MM.1S (cell line): ENCODE measurements around the gene MFAP2.

Experiments used
- DNase-seq: peaks from one replicate; pipeline ENCODE4 v3.0.0-alpha.2; 2015
- H2AFZ ChIP-seq: fragments of 300-600 bp; sonication (generic); 2 replicates; pipeline ENCODE4 v1.6.0; 2016; ENCODE audit warnings: antibody characterized with exemption, low read length
- H3F3A ChIP-seq: fragments of 300-600 bp; sonication (generic); 2 replicates; pipeline ENCODE4 v1.6.1; 2016; ENCODE audit warnings: mild to moderate bottlenecking, antibody characterized with exemption, low read length, moderate library complexity, mixed read lengths; ENCODE audit not compliant: insufficient read depth
- H3K27ac ChIP-seq: fragments of 300-600 bp; sonication (generic); 2 replicates; pipeline ENCODE4 v1.5.1; 2016; ENCODE audit warnings: mild to moderate bottlenecking, low read length
- H3K27me3 ChIP-seq: fragments of 300-600 bp; sonication (generic); replicated peaks from 2 replicates; pipeline ENCODE4 v1.6.0; 2016; ENCODE audit warnings: low read length; ENCODE audit not compliant: insufficient read depth
- H3K36me3 ChIP-seq: fragments of 300-600 bp; sonication (generic); replicated peaks from 2 replicates; pipeline ENCODE4 v1.6.1; 2016; ENCODE audit warnings: mild to moderate bottlenecking, low read length, mixed read lengths; ENCODE audit not compliant: insufficient read depth
- H3K4me1 ChIP-seq: fragments of 300-600 bp; sonication (generic); 2 replicates; pipeline ENCODE4 v1.6.1; 2016; ENCODE audit warnings: low read length, mixed read lengths
- H3K4me2 ChIP-seq: fragments of 300-600 bp; sonication (generic); 2 replicates; pipeline ENCODE4 v1.6.0; 2016; ENCODE audit warnings: low read depth, low read length
- H3K4me3 ChIP-seq: fragments of 300-600 bp; sonication (generic); 2 replicates; pipeline ENCODE4 v1.5.1; 2016; ENCODE audit warnings: low read length, mixed read lengths
- H3K79me2 ChIP-seq: fragments of 300-600 bp; sonication (generic); 2 replicates; pipeline ENCODE4 v1.6.1; 2016; ENCODE audit warnings: mixed run types, low read length, mixed read lengths
- H3K9ac ChIP-seq: fragments of 300-600 bp; sonication (generic); 2 replicates; pipeline ENCODE4 v1.6.1; 2016; ENCODE audit warnings: low read length, mixed read lengths
- H3K9me2 ChIP-seq: fragments of 300-600 bp; sonication (generic); replicated peaks from 2 replicates; pipeline ENCODE4 v1.6.1; 2016; ENCODE audit warnings: mild to moderate bottlenecking, low read length, mixed read lengths; ENCODE audit not compliant: insufficient read depth
- H3K9me3 ChIP-seq: fragments of 300-600 bp; sonication (generic); replicated peaks from 2 replicates; pipeline ENCODE4 v1.6.1; 2016; ENCODE audit warnings: mild to moderate bottlenecking, low read length, mixed read lengths; ENCODE audit not compliant: insufficient read depth
- H4K20me1 ChIP-seq: fragments of 300-600 bp; sonication (generic); 2 replicates; pipeline ENCODE4 v1.6.1; 2016; ENCODE audit warnings: mild to moderate bottlenecking, low read length, moderate library complexity, mixed read lengths; ENCODE audit not compliant: insufficient read depth
- EZH2 ChIP-seq: fragments of 300-600 bp; sonication (generic); optimal IDR thresholded peaks from 2 replicates; pipeline ENCODE3; 2017; ENCODE audit warnings: low read depth, mild to moderate bottlenecking, antibody characterized with exemption, low read length, mixed read lengths
- EZH2phosphoT487 ChIP-seq: fragments of 300-600 bp; sonication (generic); IDR thresholded peaks from 2 replicates; pipeline ENCODE4 v1.6.1; 2018; ENCODE audit warnings: antibody characterized with exemption, low read length
- TF ChIP-seq, protein P1 (sequence below): fragments of 300-600 bp; sonication (generic); IDR thresholded peaks from 2 replicates; pipeline ENCODE4 v1.5.1; 2016; ENCODE audit warnings: antibody characterized with exemption, low read length, mixed read lengths

Gene MFAP2

GRCh38 chr1:17018849-17019248 lies 38.4 kb upstream of the MFAP2 start:
- no peaks in the 10 kb centered on the region for H3K79me2 ChIP-seq
- H4K20me1 ChIP-seq, result no peaks in the 10 kb centered on the region
- no peak for TF ChIP-seq EZH2
- TF ChIP-seq EZH2phosphoT487, result no peak
- TF ChIP-seq, protein P1, sequence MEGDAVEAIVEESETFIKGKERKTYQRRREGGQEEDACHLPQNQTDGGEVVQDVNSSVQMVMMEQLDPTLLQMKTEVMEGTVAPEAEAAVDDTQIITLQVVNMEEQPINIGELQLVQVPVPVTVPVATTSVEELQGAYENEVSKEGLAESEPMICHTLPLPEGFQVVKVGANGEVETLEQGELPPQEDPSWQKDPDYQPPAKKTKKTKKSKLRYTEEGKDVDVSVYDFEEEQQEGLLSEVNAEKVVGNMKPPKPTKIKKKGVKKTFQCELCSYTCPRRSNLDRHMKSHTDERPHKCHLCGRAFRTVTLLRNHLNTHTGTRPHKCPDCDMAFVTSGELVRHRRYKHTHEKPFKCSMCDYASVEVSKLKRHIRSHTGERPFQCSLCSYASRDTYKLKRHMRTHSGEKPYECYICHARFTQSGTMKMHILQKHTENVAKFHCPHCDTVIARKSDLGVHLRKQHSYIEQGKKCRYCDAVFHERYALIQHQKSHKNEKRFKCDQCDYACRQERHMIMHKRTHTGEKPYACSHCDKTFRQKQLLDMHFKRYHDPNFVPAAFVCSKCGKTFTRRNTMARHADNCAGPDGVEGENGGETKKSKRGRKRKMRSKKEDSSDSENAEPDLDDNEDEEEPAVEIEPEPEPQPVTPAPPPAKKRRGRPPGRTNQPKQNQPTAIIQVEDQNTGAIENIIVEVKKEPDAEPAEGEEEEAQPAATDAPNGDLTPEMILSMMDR, result no peak
- peaks cover 32% of the 10 kb centered on the region for H3F3A ChIP-seq
- DNase-seq, result peak; percentile 69
- H3K9me3 ChIP-seq, result no peaks in the 10 kb centered on the region
- no peak overlapping the region for H3K4me3 ChIP-seq
- H3K27me3 ChIP-seq, result no peaks in the 10 kb centered on the region
- peak overlapping the region; percentile 33; the same call in 1 of the 2 replicates for H3K4me2 ChIP-seq
- H3K4me1 ChIP-seq, result peaks cover 41% of the 10 kb centered on the region
- H3K9ac ChIP-seq, result no peak overlapping the region
- H2AFZ ChIP-seq, result no peak overlapping the region
- no peaks in the 10 kb centered on the region for H3K9me2 ChIP-seq
- peaks cover 18% of the 10 kb centered on the region for H3K36me3 ChIP-seq
- peak overlapping the region; percentile 35; the same call in 1 of the 2 replicates for H3K27ac ChIP-seq

GRCh38 chr1:17017435-17017834 lies 37.0 kb upstream of the MFAP2 start:
- Histone ChIP-seq H3F3A (peaks cover 37% of the 10 kb centered on the region), H3K9me3 (no peaks in the 10 kb centered on the region), H2AFZ (no peak overlapping the region), H3K27me3 (no peaks in the 10 kb centered on the region), H3K27ac (no peak overlapping the region), H3K9ac (no peak overlapping the region), H3K4me2 (no peak overlapping the region), H4K20me1 (no peaks in the 10 kb centered on the region), H3K4me3 (no peak overlapping the region), H3K4me1 (peaks cover 49% of the 10 kb centered on the region), H3K36me3 (peaks cover 13% of the 10 kb centered on the region), H3K9me2 (no peaks in the 10 kb centered on the region), H3K79me2 (no peaks in the 10 kb centered on the region)
- no peak for TF ChIP-seq EZH2phosphoT487
- no peak for DNase-seq

DNA sequence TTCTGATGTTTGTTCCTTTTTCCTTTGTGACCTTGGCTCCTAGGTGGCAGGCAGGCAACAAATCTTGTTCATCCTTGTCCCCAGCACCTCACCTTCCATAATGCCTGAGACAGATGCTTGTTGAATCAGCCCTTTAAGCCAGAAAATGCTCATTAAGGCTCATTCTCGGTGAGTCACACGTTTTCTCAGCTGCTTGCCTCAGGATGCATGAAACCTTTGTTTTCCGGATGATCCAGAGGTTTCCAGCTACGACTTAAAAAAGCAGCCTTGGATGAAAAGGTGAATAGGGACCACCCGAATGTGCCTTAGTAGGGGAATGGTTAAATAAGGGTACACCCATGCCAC lies 35.9 kb upstream of the MFAP2 start:
- peaks cover 37% of the 10 kb centered on the region for H3F3A ChIP-seq
- no peaks in the 10 kb centered on the region for H3K79me2 ChIP-seq
- TF ChIP-seq, protein P1, result no peak
- TF ChIP-seq EZH2 (no peak), EZH2phosphoT487 (no peak)
- peaks cover 11% of the 10 kb centered on the region for H3K36me3 ChIP-seq
- no peaks in the 10 kb centered on the region for H3K9me2 ChIP-seq
- H3K27me3 ChIP-seq, result no peaks in the 10 kb centered on the region
- H3K9me3 ChIP-seq, result no peaks in the 10 kb centered on the region
- H3K27ac ChIP-seq, result no peak overlapping the region
- H4K20me1 ChIP-seq, result no peaks in the 10 kb centered on the region
- H3K4me3 ChIP-seq, result no peak overlapping the region
- H3K4me1 ChIP-seq, result peaks cover 54% of the 10 kb centered on the region
- H2AFZ ChIP-seq, result no peak overlapping the region
- no peak overlapping the region for H3K4me2 ChIP-seq
- no peak for DNase-seq
- H3K9ac ChIP-seq, result no peak overlapping the region

GRCh38 chr1:17014671-17015567 lies 34.5 kb upstream of the MFAP2 start:
- TF ChIP-seq EZH2 (no peak), EZH2phosphoT487 (no peak)
- TF ChIP-seq, protein P1, result no peak
- no peaks in the 10 kb centered on the region for H3K27me3 ChIP-seq
- no peak overlapping the region for H3K4me2 ChIP-seq
- no peaks in the 10 kb centered on the region for H4K20me1 ChIP-seq
- no peak overlapping the region for H2AFZ ChIP-seq
- no peaks in the 10 kb centered on the region for H3K79me2 ChIP-seq
- no peak overlapping the region for H3K9ac ChIP-seq
- H3K9me3 ChIP-seq, result no peaks in the 10 kb centered on the region
- DNase-seq, result no peak
- H3K4me3 ChIP-seq, result no peak overlapping the region
- H3K36me3 ChIP-seq, result no peaks in the 10 kb centered on the region
- no peak overlapping the region for H3K27ac ChIP-seq
- H3K4me1 ChIP-seq, result peaks cover 53% of the 10 kb centered on the region
- H3F3A ChIP-seq, result peaks cover 26% of the 10 kb centered on the region
- H3K9me2 ChIP-seq, result no peaks in the 10 kb centered on the region
